GM03348 (cell line): ENCODE data around the gene MYORG.

ENCODE experiments used
- DNase-seq: peaks from one replicate; pipeline ENCODE4 v3.0.0; 2012; ENCODE audit warnings: low spot score

Gene MYORG

GRCh38 chr9:34332076-34332964 is 44.4 kb downstream of the MYORG start:
- peak; percentile 41 for DNase-seq

DNA sequence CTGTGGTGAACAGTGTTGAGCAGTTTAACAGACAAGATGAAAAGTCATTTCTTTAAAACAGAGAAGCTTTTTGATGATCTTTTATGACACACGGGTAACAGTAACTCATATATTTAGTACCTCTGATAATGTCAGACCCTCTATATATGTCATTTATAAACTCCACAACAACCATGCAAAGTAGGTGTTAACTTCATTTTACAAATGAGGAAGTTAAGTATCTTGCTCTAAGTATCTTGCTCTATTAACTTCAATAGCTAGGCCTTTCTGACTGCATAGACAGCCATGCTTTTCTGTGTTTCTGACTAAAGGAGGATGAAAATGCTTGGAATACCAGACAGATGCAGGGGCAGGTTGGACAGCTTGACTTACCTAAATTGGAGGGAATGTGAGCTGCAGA is 45.5 kb downstream of the MYORG start:
- DNase-seq: no peak

- DNase-seq: peak; percentile 97
Measured at GRCh38 chr9:34328987-34329832, 47.5 kb downstream of the MYORG start, which contains the start of the genes KIF24 and NUDT2. TSS of gene KIF24 (minus strand) at chr9:34329268. CDS start at chr9:34311346, 17,922 bp downstream. TSS of gene NUDT2 (plus strand) at chr9:34329569. CDS start at chr9:34339040, 9,471 bp downstream.

DNA sequence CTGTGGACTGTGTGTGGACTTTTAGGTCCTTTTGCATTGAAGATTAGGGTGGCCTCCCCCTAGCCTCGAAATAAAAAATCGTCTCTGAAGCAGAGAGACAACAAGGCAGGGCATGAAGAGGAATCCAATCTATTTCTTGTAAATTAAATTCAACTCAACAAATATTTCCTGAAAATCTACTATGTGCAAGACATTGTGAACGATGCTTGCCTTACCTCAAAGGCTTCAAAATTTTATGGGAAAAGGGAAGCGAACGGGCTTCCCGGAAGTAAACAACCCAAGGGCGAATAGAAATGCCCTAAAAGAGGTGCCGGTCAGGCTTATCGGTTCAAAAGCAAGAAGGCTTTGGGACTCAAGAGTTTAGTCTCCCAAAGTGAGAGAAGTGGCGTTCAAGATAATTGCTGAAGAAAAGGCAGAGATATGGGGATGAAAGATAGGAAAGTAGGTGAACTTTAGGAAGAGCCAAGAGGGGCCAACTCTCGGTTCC is 48.2 kb downstream of the MYORG start:
- no peak for DNase-seq

GRCh38 chr9:34326690-34327089 is 50.0 kb downstream of the MYORG start:
- DNase-seq: no peak

DNA sequence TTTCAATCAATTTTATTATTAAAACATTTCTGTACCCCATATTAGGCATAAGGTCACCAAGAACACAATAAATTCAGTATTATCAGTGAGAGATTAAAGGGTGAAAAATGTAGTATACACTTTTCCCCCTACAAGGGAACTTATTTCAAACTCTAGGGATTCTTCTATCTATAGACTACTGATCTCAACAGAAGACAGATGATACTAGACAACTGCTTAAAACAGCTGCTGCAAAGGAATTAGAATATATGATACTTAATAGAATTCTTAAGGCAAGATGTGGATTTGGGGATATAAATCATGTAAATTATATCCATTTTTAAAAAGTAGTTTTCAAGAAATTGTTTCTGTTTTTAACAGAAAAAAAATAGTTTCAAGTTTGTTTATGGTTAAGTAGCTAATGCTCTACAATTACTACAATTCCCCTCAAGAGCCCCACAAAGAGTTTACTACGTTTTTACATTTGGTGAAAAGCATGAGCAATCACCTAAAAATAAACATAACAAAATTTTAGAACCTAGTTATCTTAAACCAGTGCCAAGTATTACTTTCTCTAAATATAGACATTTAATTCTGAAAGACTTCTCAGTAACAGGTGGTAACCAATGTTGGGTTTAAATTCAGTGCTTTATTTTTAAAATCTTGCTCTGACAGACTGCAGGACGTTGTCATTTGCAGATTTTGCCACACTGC is 53.7 kb downstream of the MYORG start:
- DNase-seq: no peak

DNA sequence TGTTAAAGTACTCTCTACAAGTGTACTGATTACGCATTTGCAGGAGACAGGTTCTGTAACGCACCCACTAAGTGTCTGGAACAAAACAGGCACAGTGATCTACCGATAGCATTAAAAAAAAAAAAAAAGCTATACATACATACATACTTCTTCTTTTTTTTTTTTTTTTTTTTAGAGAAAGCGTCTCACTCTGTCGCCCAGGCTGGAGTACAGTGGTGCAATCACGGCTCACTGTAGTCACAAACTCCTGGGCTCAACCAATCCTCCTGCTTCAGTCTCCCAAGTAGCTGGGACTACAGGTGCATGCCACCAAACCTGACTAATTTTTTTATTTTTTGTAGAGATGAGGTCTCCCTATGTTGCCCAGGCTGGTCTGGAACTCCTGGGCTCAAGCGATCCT is 55.2 kb downstream of the MYORG start:
- DNase-seq: no peak

DNA sequence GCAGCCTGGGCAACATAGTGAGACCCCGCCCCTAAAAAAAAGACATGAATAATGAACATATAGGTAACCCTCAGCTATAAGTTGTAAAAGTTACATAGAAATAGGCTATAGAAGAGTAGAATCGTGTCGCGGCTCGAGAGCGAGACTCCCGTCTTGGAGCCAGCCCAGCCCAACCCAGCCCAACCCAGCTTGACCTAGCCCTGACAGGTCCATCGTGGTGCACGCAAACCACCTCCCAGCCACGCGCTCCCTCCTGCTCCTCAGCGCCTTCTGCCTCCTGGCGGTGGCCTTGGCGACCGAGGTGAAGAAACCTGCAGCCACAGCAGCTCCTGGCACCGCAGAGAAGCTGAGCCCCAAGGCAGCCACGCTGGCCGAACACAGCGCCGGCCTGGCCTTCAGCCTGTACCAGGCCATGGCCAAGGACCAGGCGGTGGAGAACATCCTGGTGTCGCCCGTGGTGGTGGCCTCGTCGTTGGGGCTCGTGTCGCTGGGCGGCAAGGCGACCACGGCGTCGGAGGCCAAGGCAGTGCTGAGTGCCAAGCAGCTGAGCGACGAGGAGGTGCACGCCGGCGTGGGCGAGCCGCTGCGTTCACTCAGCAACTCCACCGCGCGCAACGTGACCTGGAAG is 58.4 kb downstream of the MYORG start:
- DNase-seq: no peak

- DNase-seq: no peak
Measured at GRCh38 chr9:34317436-34317835, 59.3 kb downstream of the MYORG start.
